ENCODE results near the gene MDC1. TPM values are rescaled to one million over a fixed set of nuclear protein-coding genes. Genes with fewer than 3 reads are reported as not detected.

MDC1 gene
- total and polyA plus RNA-seq, 2 of the 13 experiments (the other 11 are each of a cell fraction or from before 2014, with no cell fraction given) = 8.4 to 14.0 TPM

DNA sequence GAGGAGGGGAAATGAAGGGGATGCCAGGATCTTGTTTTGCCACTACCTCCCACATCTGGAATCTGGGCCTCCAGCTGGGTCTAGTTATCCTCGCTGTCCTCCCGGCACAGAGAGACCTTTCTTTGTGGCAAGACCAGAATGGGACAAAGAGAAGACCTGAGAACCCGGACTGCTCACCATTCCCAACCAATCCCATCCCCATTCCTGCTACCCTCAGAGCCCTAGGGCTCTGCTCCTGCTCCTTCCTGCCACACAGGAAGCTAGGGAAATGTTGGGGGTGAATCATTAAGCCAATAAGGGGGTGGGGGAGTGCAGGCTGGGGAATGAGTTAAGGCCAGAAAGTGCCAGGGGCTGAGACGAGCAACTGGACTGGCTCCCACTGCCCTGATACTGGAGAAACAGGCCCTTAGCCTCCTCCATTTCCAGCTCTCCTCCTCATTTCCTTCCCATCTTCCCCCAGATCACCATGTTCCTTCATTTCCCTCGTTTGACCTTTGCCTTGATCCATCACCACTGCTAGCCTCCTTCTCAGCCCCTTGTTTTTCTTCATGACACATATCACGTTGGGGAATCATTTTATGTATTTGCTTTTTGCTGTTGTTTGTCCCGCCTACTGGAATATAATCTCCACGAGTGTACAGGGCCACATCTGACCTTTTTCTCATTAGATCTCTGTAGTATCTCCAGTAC, 31.9 kb upstream of the MDC1 start (continued):
- TF ChIP-seq SCMH1 (CRISPR knock-in tag; IDR thresholded peaks at IDR 0.05; ENCODE audit: borderline replicate concordance) (no peak), MIXL1 (CRISPR knock-in tag; IDR thresholded peaks at IDR 0.05) (0 out of 2 replicates have a peak, but pooled peaks have one; percentile 83), SSRP1 (CRISPR knock-in tag; IDR thresholded peaks at IDR 0.05) (no peak; the same call in 1 of the 2 replicates), CBFB (CRISPR knock-in tag; IDR thresholded peaks at IDR 0.05) (no peak), RXRB (CRISPR knock-in tag; IDR thresholded peaks at IDR 0.05; ENCODE audit: borderline replicate concordance) (peak; percentile 80; the same call in 1 of the 2 replicates), ZNF773 (CRISPR knock-in tag; IDR thresholded peaks at IDR 0.05; ENCODE audit: borderline replicate concordance) (0 out of 2 replicates have a peak, but pooled peaks have one; percentile 53), ZNF552 (CRISPR knock-in tag; IDR thresholded peaks at IDR 0.05; ENCODE audit: borderline replicate concordance) (no peak), PHF21A (CRISPR knock-in tag; IDR thresholded peaks at IDR 0.05) (peak; percentile 64; the same call in 1 of the 2 replicates), SNAI1 (CRISPR knock-in tag; IDR thresholded peaks at IDR 0.05; ENCODE audit: borderline replicate concordance) (peak; percentile 75), ZFY (CRISPR knock-in tag; IDR thresholded peaks at IDR 0.05) (peak; percentile 33; the same call in 1 of the 2 replicates), MTF2 (CRISPR knock-in tag; IDR thresholded peaks at IDR 0.05; ENCODE audit: borderline replicate concordance) (no peak), KLF16 (CRISPR knock-in tag; IDR thresholded peaks at IDR 0.05) (peak in 1 of 2 experiments; percentile 60; a peak in 1 of 4 replicates), ISL2 (CRISPR knock-in tag; IDR thresholded peaks at IDR 0.05) (no peak), ZNF3 (CRISPR knock-in tag; IDR thresholded peaks at IDR 0.05) (no peak), POLR2AphosphoS2 (IDR thresholded peaks at IDR 0.05; ENCODE audit: low read depth, low read length) (no peak), CBX5 (CRISPR knock-in tag; IDR thresholded peaks at IDR 0.05; ENCODE audit: borderline replicate concordance) (peak; percentile 45; the same call in 1 of the 2 replicates), ZNF225 (CRISPR knock-in tag; IDR thresholded peaks at IDR 0.05) (no peak), HOXA5 (CRISPR knock-in tag; IDR thresholded peaks at IDR 0.05) (peak; percentile 20; the same call in 1 of the 2 replicates), ZNF263 (CRISPR knock-in tag; IDR thresholded peaks at IDR 0.05) (no peak)
- TF ChIP-seq, protein P1, sequence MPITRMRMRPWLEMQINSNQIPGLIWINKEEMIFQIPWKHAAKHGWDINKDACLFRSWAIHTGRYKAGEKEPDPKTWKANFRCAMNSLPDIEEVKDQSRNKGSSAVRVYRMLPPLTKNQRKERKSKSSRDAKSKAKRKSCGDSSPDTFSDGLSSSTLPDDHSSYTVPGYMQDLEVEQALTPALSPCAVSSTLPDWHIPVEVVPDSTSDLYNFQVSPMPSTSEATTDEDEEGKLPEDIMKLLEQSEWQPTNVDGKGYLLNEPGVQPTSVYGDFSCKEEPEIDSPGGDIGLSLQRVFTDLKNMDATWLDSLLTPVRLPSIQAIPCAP (CRISPR knock-in tag; IDR thresholded peaks at IDR 0.05; ENCODE audit: low read depth) = no peak; the same call in 1 of the 2 replicates
- TF ChIP-seq, protein P2, sequence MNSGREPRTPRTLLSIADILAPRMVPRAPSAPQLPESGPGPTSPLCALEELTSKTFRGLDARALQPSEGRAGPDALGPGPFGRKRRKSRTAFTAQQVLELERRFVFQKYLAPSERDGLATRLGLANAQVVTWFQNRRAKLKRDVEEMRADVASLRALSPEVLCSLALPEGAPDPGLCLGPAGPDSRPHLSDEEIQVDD (CRISPR knock-in tag; IDR thresholded peaks at IDR 0.05; ENCODE audit: borderline replicate concordance) = peak; percentile 33; the same call in 1 of the 2 replicates
- TF ChIP-seq, protein P3, sequence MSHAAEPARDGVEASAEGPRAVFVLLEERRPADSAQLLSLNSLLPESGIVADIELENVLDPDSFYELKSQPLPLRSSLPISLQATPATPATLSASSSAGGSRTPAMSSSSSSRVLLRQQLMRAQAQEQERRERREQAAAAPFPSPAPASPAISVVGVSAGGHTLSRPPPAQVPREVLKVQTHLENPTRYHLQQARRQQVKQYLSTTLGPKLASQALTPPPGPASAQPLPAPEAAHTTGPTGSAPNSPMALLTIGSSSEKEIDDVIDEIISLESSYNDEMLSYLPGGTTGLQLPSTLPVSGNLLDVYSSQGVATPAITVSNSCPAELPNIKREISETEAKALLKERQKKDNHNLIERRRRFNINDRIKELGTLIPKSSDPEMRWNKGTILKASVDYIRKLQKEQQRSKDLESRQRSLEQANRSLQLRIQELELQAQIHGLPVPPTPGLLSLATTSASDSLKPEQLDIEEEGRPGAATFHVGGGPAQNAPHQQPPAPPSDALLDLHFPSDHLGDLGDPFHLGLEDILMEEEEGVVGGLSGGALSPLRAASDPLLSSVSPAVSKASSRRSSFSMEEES (CRISPR knock-in tag; IDR thresholded peaks at IDR 0.05) = no peak; the same call in 1 of the 2 replicates
- TF ChIP-seq, protein P4, sequence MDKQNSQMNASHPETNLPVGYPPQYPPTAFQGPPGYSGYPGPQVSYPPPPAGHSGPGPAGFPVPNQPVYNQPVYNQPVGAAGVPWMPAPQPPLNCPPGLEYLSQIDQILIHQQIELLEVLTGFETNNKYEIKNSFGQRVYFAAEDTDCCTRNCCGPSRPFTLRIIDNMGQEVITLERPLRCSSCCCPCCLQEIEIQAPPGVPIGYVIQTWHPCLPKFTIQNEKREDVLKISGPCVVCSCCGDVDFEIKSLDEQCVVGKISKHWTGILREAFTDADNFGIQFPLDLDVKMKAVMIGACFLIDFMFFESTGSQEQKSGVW (CRISPR knock-in tag; IDR thresholded peaks at IDR 0.05; ENCODE audit: borderline replicate concordance) = no peak
- TF ChIP-seq, protein P5, sequence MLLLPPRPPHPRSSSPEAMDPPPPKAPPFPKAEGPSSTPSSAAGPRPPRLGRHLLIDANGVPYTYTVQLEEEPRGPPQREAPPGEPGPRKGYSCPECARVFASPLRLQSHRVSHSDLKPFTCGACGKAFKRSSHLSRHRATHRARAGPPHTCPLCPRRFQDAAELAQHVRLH (CRISPR knock-in tag; IDR thresholded peaks at IDR 0.05; ENCODE audit: borderline replicate concordance, low read depth) = no peak; the same call in 1 of the 2 replicates
- TF ChIP-seq, protein P6, sequence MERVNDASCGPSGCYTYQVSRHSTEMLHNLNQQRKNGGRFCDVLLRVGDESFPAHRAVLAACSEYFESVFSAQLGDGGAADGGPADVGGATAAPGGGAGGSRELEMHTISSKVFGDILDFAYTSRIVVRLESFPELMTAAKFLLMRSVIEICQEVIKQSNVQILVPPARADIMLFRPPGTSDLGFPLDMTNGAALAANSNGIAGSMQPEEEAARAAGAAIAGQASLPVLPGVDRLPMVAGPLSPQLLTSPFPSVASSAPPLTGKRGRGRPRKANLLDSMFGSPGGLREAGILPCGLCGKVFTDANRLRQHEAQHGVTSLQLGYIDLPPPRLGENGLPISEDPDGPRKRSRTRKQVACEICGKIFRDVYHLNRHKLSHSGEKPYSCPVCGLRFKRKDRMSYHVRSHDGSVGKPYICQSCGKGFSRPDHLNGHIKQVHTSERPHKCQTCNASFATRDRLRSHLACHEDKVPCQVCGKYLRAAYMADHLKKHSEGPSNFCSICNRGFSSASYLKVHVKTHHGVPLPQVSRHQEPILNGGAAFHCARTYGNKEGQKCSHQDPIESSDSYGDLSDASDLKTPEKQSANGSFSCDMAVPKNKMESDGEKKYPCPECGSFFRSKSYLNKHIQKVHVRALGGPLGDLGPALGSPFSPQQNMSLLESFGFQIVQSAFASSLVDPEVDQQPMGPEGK (CRISPR knock-in tag; IDR thresholded peaks at IDR 0.05) = peak; percentile 40

Measured in HepG2 (cell line).